WI38 (cell line): ENCODE results near the gene XXYLT1.

Source experiments
- H3K4me3 ChIP-seq: 2 replicates; pipeline ENCODE4 v1.5.1; 2011; ENCODE audit warnings: low read depth, mild to moderate bottlenecking, control low read depth, low read length
- CTCF ChIP-seq: IDR thresholded peaks from 2 replicates; pipeline ENCODE4 v1.5.1; 2012; ENCODE audit warnings: low read depth, mild to moderate bottlenecking, control low read depth, low read length

The XXYLT1 gene

GRCh38 chr3:195105841-195106417 is 165.0 kb downstream of the XXYLT1 start:
- no peak for TF ChIP-seq CTCF
- peak overlapping the region; percentile 28; the same call in 1 of the 2 replicates for H3K4me3 ChIP-seq

GRCh38 chr3:195105389-195105788 is 165.6 kb downstream of the XXYLT1 start:
- no peak for TF ChIP-seq CTCF
- H3K4me3 ChIP-seq: no peak overlapping the region

- no peak for TF ChIP-seq CTCF
- no peak overlapping the region for H3K4me3 ChIP-seq
These were observed 166.6 kb downstream of the XXYLT1 start for GRCh38 chr3:195104340-195104739.

GRCh38 chr3:195103623-195104022 is 167.3 kb downstream of the XXYLT1 start:
- no peak for TF ChIP-seq CTCF
- H3K4me3 ChIP-seq: no peak overlapping the region

- H3K4me3 ChIP-seq: no peak overlapping the region
- no peak for TF ChIP-seq CTCF
These were observed 168.1 kb downstream of the XXYLT1 start for GRCh38 chr3:195102609-195103467.

- no peak for TF ChIP-seq CTCF
- H3K4me3 ChIP-seq: no peak overlapping the region
These were observed 168.9 kb downstream of the XXYLT1 start for GRCh38 chr3:195101927-195102608.
